22Rv1 (cell line): ENCODE measurements around the gene ACE.

Experiments
- CTCF ChIP-seq: fragments of 450-650 bp; IDR thresholded peaks from 2 replicates; pipeline ENCODE4 v1.5.1; 2017; ENCODE audit warnings: mild to moderate bottlenecking
- ZFX ChIP-seq: fragments of 450-650 bp; IDR thresholded peaks from 2 replicates; pipeline ENCODE4 v1.6.1; 2017; ENCODE audit warnings: antibody characterized with exemption, borderline replicate concordance

- no peak for TF ChIP-seq CTCF
- TF ChIP-seq ZFX, result no peak
These were observed 36.6 kb upstream of the ACE start for GRCh38 chr17:63440127-63440769.
